Activated T-cell treated with anti-CD3 and anti-CD28 coated beads, Interleukin-2, amount 50 U/mL, for 72 hours (primary cell): ENCODE data around the gene CLDN6. TPM values are rescaled to one million over a fixed set of nuclear protein-coding genes. Genes with fewer than 3 reads are reported as not detected.

Source experiments
- ATAC-seq, 2 donors: fragments of 150-1000 bp; cut with Tn5 transposase; replicated peaks in 1 of 2; 2 replicates each; pipeline ENCODE4 v1.10.0; 2021; ENCODE audit warnings: moderate library complexity in 2 of 2, mild to moderate bottlenecking in 1 of 2
- DNase-seq, 2 donors: peaks; one replicate each; pipeline ENCODE4 v3.0.0; 2021 to 2022; ENCODE audit warnings: mixed read lengths in 1 of 2
- H3K27ac Mint-ChIP-seq: one replicate; pipeline ENCODE4 v1.8.0; 2022; ENCODE audit warnings: mild to moderate bottlenecking, moderate library complexity, mixed read lengths
- H3K27me3 Mint-ChIP-seq: one replicate; pipeline ENCODE4 v1.8.0; 2022; ENCODE audit warnings: low read depth, mixed read lengths
- H3K36me3 Mint-ChIP-seq, 2 donors: one replicate each; pipeline ENCODE4 v1.8.0; 2022; ENCODE audit warnings: mixed read lengths in 2 of 2, mild to moderate bottlenecking in 1 of 2; ENCODE audit not compliant: insufficient read depth in 2 of 2
- H3K4me1 Mint-ChIP-seq: one replicate; pipeline ENCODE4 v1.8.0; 2022; ENCODE audit warnings: low read depth, mixed read lengths
- H3K4me3 Mint-ChIP-seq, 2 donors: one replicate each; pipeline ENCODE4 v1.8.0; 2022; ENCODE audit warnings: mild to moderate bottlenecking in 2 of 2, mixed read lengths in 2 of 2, moderate library complexity in 2 of 2
- H3K9me3 Mint-ChIP-seq, 2 donors: one replicate each; pipeline ENCODE4 v1.8.0; 2022; ENCODE audit warnings: mixed read lengths in 2 of 2
- total RNA-seq, 2 donors: library from RNA; stranded (reverse); gene quantifications; one replicate each; pipeline ENCODE4 v1.2.3, GENCODE V29; 2022

CLDN6 gene
- total RNA-seq, 2 donors from 2014 or later = not detected

- ATAC-seq (peak; percentile 86 to 88), DNase-seq (peak; percentile 96 to 99)
- Mint-ChIP-seq H3K27ac (peak within 1 kb of the TSS; percentile 90), H3K4me3 (peak within 1 kb of the TSS; percentile 48 to 91), H3K36me3 (peaks cover 1 to 7% of the 10 kb centered on the region in 2 donors), H3K27me3 (no peaks in the 10 kb centered on the region), H3K9me3 (no peaks in the 10 kb centered on the region), H3K4me1 (peaks cover 19% of the 10 kb centered on the region)
Measured at GRCh38 chr16:2980227-2981176, 37.5 kb downstream of the CLDN6 start, which contains the start of gene PKMYT1. PKMYT1 (minus strand) TSS chr16:2980446; CDS start chr16:2979657, 789 bp downstream.

- no peaks in the 10 kb centered on the region for H3K9me3 Mint-ChIP-seq
- H3K27ac Mint-ChIP-seq = peak overlapping the region; percentile 60
- peaks cover 19% of the 10 kb centered on the region for H3K4me1 Mint-ChIP-seq
- peak; percentile 16 to 20 for ATAC-seq
- H3K4me3 Mint-ChIP-seq = peak overlapping the region; percentile 48 to 91
- peaks cover 1 to 7% of the 10 kb centered on the region in 2 donors for H3K36me3 Mint-ChIP-seq
- no peaks in the 10 kb centered on the region for H3K27me3 Mint-ChIP-seq
- peak in 1 of 2 donors; percentile 53 for DNase-seq
Measured at GRCh38 chr16:2979669-2980226, 38.2 kb downstream of the CLDN6 start.

DNA sequence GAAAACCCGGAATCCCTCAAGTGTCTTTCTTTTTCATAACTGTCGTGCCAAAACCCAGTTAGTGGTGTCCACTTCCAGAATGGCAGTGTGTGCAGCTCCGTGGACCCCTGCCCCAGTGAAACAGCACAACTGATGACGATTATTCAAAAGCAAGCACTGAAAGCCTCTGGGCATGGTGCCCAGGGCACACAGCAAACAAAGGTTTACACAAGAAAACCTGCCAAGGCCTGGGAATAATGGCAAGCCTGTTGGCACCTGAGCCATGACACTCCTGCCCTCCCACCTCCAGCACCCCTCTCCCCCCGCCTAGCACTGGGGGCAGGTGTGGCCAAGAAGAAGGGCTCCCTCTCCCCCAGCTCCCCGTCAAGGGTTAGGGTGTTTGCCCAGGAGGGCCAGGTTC is 40.5 kb downstream of the CLDN6 start:
- Mint-ChIP-seq H3K27ac (no peak overlapping the region), H3K4me1 (peaks cover 14% of the 10 kb centered on the region), H3K4me3 (no peak overlapping the region), H3K9me3 (no peaks in the 10 kb centered on the region), H3K36me3 (peaks cover 1 to 11% of the 10 kb centered on the region in 2 donors), H3K27me3 (no peaks in the 10 kb centered on the region)
- ATAC-seq (no peak), DNase-seq (no peak)

DNA sequence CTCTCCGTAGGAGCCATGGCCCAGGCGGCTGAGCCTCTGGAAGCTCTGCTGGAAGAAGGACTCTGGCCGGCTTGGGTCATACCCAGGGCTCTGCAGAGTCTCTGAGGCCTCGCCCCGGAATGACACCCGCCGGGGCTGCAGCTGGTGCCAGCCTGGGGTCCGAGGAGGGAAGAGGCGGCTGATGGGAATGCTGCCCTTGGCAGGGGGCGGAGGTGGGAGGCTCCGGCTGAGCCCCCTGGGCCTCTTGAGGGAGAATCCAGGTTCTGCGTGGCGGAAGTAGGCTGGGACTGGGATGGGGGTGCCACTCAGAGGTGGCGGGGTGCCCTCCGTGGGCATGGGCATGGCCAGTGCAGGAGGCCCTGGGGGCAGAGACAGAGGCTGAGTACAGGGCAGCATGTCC is 41.3 kb downstream of the CLDN6 start:
- no peak overlapping the region for H3K27ac Mint-ChIP-seq
- H3K9me3 Mint-ChIP-seq = no peaks in the 10 kb centered on the region
- ATAC-seq (no peak), DNase-seq (no peak)
- no peaks in the 10 kb centered on the region for H3K27me3 Mint-ChIP-seq
- H3K4me1 Mint-ChIP-seq = peaks cover 16% of the 10 kb centered on the region
- no peak overlapping the region for H3K4me3 Mint-ChIP-seq
- peaks cover 5 to 15% of the 10 kb centered on the region in 2 donors for H3K36me3 Mint-ChIP-seq

- Mint-ChIP-seq H3K27ac (no peak overlapping the region), H3K27me3 (no peaks in the 10 kb centered on the region), H3K36me3 (peaks cover 5 to 15% of the 10 kb centered on the region in 2 donors), H3K4me3 (no peak overlapping the region), H3K9me3 (no peaks in the 10 kb centered on the region), H3K4me1 (peaks cover 12% of the 10 kb centered on the region)
- no peak for ATAC-seq
- DNase-seq = no peak
Measured at GRCh38 chr16:2976201-2976600, 41.8 kb downstream of the CLDN6 start.

DNA sequence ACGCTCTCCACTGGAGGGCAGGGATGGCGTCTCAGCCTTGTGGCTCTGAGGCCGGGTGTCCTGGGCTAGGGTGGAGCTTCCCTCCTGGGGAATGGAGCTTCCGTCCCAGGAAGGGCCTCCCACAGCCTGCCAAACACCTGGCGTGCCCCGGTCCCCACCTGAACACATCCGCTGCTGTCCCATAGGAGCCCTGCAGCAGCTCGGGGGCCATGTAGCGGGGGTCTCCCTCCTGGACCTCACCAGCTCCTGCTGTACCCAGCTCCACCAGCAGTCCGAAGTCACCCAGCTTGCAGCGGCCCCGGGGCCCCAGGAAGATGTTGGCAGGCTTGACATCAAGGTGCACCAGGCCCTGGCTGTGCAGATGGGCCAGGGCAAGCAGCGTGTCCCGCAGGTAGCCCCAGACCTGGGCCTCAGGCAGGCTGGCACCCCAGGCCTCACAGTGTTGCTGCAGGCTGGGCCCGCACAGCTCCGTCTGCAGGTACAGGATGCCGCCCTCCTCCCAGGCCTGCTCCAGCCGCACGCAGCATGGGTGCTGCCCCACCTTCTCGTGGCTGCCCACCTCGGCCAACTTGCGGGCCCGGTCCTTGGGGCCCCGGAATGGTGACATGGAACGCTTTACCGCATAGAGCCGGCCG is 42.7 kb downstream of the CLDN6 start:
- Mint-ChIP-seq H3K27me3 (no peaks in the 10 kb centered on the region), H3K36me3 (peaks cover 5 to 15% of the 10 kb centered on the region in 2 donors), H3K27ac (no peak overlapping the region), H3K4me1 (peaks cover 14% of the 10 kb centered on the region), H3K4me3 (no peak overlapping the region), H3K9me3 (no peaks in the 10 kb centered on the region)
- DNase-seq (no peak), ATAC-seq (no peak)

GRCh38 chr16:2974319-2975056 is 43.5 kb downstream of the CLDN6 start:
- Mint-ChIP-seq H3K9me3 (no peaks in the 10 kb centered on the region), H3K4me1 (peaks cover 15% of the 10 kb centered on the region), H3K27ac (no peak overlapping the region), H3K27me3 (no peaks in the 10 kb centered on the region), H3K4me3 (no peak overlapping the region), H3K36me3 (peaks cover 5 to 12% of the 10 kb centered on the region in 2 donors)
- DNase-seq (no peak), ATAC-seq (no peak)

GRCh38 chr16:2973605-2974318 is 44.2 kb downstream of the CLDN6 start:
- no peaks in the 10 kb centered on the region for H3K27me3 Mint-ChIP-seq
- no peaks in the 10 kb centered on the region for H3K9me3 Mint-ChIP-seq
- peaks cover 5 to 12% of the 10 kb centered on the region in 2 donors for H3K36me3 Mint-ChIP-seq
- ATAC-seq = no peak
- peaks cover 16% of the 10 kb centered on the region for H3K4me1 Mint-ChIP-seq
- H3K27ac Mint-ChIP-seq = no peak overlapping the region
- no peak overlapping the region for H3K4me3 Mint-ChIP-seq
- DNase-seq = no peak

DNA sequence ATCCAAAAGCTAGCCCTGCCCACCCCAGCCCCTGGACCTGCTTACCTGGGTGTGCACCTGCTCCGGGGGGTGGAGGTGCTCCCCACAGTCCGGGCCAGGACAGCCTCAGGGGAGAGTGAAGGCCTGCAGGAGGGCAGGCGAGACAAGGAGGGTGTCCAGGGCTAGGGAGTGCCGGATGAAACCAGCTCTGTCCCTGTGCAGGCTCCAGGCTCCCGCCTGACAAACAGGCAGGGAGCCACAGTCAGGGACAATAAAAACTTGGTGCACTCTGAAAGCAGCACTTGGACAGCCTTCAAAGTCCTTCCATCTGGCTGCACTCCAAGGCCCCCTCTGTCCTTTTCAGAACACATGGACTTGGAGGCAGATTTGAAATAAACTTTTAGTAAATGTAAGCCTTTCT is 44.9 kb downstream of the CLDN6 start:
- Mint-ChIP-seq H3K27ac (no peak overlapping the region), H3K9me3 (no peaks in the 10 kb centered on the region), H3K4me3 (no peak overlapping the region), H3K36me3 (peaks cover 5 to 12% of the 10 kb centered on the region in 2 donors), H3K27me3 (peaks cover 6% of the 10 kb centered on the region), H3K4me1 (peaks cover 22% of the 10 kb centered on the region)
- no peak for DNase-seq
- ATAC-seq = no peak

DNA sequence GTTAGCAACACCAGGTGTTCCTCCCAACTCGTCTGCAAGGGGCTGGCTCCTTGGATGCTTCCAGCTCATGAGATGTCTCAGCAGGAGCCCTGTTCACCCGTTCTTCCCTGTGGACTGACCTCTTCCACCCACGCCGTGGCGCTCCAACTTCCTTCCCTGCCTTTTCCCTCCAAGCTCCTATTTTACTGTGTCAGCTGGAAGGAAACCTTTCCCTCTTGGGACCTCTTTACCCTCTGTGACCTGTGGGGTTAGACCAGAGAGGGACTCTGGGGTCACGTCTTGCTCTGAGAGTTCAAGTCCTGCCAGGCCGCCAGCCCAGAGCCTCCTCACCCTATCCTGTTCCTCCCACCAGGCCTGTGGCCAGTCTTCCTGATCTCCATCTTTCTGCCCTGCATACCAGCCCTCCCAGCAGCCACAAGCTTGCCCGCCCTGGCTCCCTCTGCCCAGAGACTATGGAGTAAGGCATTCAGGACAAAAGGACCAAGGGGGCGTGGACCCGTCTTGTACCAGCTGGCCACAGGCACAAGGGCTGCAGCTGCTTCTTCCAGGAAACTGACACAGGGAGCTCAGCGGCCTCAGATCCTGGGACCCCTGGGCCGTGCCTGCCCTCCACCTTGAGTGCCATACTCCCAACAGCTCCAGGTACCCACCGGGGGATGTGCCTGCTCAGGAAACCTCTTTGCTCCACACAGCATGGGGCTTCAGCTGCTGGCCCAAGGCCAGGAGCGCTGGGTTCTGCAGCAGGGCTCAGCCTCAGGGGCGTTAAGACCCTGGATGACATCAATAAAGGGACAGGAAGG is 45.8 kb downstream of the CLDN6 start:
- Mint-ChIP-seq H3K9me3 (no peaks in the 10 kb centered on the region), H3K4me3 (peak overlapping the region; percentile 8 to 44), H3K36me3 (peaks cover 3 to 10% of the 10 kb centered on the region in 2 donors), H3K4me1 (peaks cover 26% of the 10 kb centered on the region), H3K27me3 (peaks cover 10% of the 10 kb centered on the region), H3K27ac (no peak overlapping the region)
- no peak for DNase-seq
- ATAC-seq = no peak

DNA sequence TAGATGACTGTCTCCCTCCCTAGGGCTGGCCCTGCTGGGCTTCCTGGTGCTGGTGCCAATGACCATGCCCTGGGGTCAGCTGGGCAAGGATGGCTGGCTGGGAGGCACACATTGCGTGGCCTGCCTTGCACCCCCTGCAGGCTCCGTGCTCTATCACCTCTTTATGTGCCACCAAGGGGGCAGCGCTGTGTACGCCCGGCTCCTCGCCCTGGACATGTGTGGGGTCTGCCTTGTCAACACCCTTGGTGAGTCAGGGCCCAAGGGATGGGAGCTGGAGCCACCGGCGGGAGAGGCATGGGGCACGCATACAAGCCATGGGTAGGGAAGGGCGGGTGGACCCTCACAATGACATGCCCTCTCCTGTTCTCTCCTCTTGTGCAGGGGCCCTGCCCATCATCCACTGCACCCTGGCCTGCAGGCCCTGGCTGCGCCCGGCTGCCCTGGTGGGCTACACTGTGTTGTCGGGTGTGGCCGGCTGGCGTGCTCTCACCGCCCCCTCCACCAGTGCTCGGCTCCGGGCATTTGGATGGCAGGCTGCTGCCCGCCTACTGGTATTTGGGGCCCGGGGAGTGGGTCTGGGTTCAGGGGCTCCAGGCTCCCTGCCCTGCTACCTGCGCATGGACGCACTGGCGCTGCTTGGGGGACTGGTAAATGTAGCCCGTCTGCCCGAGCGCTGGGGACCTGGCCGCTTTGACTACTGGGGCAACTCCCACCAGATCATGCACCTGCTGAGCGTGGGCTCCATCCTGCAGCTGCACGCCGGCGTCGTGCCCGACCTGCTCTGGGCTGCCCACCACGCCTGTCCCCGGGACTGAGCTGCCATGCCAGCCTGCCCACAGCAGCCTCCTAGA is 46.6 kb downstream of the CLDN6 start:
- DNase-seq (no peak), ATAC-seq (no peak)
- Mint-ChIP-seq H3K36me3 (peaks cover 3 to 10% of the 10 kb centered on the region in 2 donors), H3K4me1 (peaks cover 26% of the 10 kb centered on the region), H3K27me3 (peaks cover 10% of the 10 kb centered on the region), H3K9me3 (no peaks in the 10 kb centered on the region), H3K27ac (no peak overlapping the region), H3K4me3 (peak overlapping the region; percentile 82 to 86)
